ENCODE measurements around the gene CRB1.

Gene CRB1

DNA sequence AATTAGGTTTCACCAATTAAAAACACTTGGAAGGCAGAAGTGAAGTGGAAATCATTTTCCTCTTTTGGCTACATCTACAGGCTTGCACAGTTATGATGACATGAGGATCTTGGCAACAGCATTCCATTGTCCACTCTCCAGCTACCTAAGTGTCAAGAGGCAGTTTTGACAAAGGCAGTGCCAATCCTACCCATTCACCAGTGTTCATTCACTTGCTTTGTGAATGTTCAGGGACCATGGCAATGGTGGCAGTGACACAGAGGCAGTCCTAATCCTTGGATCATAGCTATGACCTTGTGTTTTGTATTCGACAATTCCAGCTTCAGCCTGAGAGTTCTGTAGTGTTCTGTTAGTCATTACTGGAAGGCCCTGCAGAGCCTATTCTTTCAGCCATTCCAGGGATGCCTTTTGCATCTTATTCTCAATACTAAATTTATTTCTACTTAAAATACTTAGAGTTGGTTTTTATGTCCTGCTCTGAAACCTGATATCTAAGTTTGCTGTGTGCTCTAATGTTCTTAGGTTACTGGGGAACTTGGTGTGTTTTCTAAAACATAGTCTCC, 36.7 kb downstream of the CRB1 start:
- DNase-seq = no peak

DNA sequence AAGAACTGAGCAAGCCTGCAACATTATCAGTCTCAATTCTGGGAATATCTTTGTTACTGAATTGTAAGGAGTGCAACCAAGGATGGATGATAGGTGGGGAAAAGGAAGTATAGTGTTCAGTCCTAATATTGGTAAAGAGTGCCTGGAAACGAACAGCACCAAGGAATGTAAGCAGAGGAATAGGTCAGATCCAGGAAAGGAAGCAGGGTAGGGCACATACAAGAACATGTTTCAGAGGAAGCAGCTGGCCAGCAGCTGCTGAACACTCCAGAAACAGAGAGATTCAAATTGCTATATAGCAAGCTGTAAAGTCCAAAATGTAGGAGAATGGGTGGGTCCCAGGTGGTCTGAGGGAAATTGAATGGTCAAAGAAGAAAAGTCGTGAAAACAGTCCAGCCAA, 37.9 kb downstream of the CRB1 start:
- no peak for DNase-seq

DNA sequence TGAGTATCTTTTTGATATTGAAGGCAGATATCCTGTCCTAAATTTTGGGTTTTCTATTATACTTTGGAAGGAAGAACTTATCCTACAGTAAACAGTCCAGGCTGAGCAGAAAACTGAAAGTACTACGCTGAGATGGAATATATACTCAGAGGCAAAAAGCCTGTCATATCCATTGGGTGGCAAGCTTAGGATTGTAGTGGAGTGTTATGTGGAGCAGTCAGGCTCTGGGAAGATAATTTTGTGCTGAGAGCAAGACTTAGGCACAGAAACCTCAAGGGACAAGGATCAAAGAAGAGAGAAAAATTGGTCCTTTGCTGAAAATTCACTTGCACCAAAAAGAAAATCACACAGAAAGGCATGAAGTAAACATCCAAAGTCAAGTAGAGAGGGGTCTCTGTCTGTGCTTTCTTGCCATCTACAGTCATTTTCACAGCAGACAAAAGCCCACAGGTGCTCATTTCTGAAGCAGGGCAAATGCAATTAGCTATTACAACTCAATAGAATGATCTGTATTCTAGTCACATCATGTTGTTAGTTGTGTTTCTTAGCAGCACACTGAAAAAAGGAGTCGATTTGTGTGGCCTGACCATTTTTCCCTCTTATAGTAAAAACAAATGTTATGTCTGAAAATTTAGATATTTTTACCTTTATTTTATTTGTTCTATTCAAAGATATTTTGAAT, 38.5 kb downstream of the CRB1 start:
- no peak for DNase-seq

DNA sequence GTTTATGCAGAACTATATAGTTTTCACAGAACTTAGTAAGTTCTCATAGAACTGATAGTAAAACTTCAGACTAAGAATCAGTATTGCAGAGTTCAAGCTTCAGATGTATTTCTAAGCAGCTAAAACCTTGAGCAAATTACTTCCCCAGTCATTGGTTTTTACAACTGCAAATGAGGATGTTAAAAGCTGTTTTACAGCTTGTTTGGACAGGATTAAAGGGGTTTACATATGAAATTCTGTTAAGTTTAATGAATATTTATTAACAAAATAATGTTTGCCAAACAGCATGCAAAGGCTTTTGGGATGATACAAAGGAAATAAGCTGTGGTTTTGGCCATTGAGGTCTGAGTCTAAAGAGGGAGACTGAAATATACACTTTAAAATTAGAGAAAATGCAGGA, 39.1 kb downstream of the CRB1 start:
- DNase-seq = no peak

DNA sequence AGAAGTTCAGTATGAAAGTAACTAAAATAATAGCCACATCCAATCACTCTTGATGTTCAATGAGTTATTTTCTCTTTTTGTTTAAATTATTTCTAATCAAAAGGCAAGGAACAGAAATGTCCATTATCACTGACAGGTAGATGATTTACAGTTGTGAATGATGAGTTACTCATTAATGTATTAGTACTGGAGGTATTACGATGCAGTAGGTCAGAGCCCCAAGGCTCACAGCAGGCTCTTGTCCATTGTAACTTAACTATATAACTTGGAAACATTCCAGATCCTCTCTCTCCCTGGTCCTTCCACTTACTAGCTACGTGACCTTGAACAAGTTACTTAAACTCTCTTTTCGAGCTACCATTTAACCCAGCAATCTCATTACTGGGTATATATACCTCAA, 39.5 kb downstream of the CRB1 start:
- no peak for DNase-seq

DNA sequence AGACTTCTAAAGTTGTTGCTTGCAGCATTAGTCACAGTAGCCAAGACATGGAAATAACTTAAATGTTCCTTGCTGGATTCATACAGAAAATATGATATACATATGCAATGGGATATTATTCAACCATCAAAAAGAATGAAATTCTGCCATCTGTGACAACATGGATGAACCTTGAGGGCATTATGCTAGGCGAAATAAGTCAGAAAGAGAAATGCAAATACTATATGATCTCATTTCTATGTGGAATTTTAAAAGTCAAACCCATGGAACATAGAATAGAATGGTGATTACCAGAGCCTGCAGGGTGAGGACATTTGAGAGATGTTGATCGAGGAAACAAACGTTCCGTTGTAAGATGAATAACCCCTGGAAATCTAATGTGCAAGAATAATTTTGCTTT, 43.0 kb downstream of the CRB1 start:
- DNase-seq = no peak

DNA sequence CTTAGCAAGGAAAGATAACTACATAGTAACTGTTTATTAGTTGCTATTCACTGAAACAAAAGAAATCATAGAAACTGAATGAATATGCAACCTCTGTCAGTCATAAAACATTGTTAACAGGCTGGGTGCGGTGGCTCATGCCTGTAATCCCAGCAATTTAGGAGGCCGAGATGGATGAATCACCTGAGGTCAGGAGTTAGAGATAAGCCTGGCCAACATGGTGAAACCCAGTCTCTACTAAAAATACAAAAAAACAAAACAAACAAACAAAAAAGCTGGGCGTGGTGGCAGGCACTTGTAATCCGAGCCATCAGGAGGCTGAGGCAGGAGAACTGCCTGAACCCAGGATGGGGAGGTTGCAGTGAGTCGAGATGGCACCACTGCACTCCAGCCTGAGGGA, 44.1 kb downstream of the CRB1 start:
- no peak for DNase-seq

DNA sequence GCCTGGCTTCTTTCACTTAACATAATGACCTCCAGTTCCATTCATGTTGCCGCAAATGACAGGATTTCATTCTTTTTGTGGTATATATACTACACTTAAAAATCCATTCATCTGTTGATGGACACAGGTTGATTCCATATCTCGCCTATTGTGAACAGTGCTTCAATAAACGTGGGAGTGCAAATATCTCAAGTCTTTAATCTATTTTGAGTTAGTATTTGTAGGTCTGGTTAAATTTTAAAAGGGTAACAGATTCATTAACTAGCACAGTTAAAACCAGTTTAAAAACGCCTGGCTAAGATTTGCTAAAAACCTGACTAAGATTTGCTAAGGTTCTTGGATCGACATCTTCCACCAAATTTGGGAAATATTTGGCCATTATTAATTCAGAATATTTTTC, 45.7 kb downstream of the CRB1 start:
- DNase-seq = no peak

DNA sequence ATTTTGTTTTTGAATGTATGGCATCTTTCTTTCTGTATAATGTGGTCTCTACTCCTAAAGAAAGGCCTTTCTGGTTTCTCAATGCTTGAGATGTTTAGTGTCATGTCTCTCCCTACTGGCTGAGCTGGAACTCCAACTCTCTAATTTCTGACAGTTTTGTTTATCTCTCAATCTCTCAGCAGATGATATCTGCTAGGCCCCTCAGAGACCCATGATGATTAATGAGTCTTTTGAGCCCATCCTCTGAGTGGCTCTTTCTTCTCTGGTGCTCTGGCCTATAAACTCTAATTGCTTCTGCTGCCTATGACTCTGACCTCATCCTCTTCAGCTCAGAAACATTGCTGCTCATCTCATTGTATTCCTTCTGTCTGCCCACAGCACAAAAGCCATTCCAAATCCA, 46.6 kb downstream of the CRB1 start:
- DNase-seq = peak; percentile 46

DNA sequence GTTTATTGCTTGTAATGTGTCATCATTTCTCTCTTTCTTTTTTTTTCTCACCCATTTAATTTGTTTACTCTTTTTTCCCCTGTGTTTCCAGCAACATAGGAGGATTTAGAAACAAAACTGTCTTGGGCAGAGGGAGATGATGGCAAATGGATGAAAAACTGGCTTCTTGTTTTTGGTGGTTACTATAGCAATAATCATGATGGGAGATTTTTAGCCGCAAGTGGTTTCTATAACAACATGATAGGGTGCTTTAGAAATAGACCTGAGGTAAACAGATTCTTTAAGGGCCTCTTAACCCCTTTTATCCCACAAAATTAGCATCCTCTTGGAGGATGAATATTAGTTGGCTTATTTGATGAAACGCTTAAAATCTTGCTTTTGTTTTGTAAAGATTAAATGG, 51.6 kb downstream of the CRB1 start:
- DNase-seq = no peak

DNA sequence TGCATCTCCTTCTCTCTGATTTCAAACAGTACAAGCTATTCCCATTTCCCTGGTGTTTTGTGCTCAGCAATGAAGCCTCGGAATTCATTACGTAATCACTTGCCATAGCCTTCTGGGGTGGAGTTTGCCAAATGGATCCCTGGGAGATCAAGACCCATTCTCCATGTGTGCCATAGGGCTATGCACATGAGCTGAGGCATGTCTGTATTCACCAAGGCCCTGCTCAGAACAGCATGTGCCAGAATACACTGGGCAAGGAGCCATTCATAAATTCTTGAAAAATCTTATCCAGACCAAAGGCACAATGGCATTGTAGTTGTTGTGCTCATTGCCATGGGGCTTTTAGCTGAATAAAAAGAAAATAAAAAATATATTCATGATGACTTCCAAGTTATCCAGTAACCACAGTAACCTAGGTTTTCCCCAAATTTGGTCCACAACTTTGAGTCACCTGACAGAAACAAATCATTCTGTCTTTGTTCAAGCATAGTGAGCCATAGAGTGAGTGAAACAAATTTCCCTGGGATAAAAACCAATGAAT, 53.0 kb downstream of the CRB1 start:
- no peak for DNase-seq

DNA sequence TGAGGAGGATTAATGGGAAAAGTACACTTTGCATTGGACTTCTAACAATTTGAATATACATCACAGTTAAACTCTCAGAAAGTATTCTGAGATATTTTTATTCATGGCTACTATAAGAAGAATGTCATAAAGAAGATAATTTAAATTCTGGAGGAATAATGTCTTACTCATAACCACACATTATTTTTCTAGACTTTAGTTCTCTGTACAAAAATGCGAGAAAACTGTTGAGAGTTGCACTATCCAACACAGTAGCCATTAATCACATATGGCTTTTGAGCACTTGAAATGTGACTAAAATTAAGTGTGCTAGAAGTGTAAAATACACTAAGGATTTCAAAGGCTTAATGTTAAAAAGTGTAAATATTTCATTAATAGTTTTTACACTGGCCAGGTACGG, 53.8 kb downstream of the CRB1 start:
- no peak for DNase-seq

DNA sequence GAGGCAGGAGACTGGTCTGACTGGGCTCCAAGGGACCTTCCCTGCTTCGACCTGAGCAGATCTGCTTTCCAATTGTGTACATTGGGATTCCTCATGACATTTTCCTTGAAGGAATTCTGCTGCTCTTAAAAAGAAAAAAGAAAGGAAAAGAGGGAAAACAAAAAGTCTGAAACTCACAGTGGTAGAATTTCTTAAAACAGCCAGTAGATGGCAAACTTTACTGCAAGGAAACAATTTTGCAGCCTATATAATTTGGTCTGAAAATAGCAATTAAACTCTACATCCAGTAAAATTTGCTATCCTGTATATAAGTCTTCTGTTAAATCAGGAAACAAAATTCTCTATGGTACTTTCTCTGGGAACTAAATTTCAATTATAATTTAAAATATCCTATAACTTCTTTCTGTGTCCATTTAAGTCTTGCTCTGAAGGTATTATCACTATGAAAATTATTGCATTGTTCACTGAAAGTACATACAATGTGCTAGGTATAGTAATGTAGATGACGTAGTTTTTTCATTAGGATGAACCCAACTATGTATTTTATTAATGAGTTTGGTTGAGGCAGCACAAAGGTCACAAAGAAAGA, 59.8 kb downstream of the CRB1 start:
- DNase-seq = peak; percentile 12

DNA sequence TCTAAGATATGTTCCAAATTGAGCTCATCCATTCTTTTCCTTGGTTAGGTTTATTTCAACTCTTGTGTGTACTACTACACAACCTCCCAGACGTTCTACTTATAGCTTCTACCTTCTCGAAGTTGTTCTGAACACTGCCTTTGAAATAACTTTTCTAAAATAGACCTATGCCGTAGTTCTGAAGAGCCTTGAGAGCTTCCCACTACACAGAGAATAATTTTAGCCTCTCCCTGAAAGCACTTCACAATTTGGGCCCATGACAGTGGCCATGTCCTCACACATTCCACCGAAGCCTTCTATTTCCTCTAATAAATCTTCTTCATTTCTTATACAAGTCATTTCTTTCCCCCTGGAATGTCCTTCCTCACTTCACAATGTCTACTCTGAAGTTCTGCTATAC, 62.2 kb downstream of the CRB1 start:
- no peak for DNase-seq

DNA sequence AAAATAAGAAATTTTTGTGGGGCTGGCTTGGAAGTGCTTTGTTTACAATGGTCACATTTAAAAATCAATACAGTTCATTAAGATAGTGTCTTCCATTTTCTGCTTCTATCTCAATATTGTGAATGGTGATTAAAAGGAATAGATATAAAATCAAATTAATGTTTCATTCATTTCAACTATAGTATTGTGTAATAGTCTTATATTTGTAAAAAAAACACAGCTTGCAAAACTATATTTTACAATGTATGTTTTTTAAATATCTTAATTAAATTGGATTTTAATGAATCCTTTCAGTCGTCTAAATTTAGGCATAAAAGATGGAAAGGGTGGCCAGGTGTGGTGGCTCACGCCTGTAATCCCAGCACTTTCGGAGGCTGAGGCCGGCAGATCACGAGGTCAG, 63.5 kb downstream of the CRB1 start:
- no peak for DNase-seq

DNA sequence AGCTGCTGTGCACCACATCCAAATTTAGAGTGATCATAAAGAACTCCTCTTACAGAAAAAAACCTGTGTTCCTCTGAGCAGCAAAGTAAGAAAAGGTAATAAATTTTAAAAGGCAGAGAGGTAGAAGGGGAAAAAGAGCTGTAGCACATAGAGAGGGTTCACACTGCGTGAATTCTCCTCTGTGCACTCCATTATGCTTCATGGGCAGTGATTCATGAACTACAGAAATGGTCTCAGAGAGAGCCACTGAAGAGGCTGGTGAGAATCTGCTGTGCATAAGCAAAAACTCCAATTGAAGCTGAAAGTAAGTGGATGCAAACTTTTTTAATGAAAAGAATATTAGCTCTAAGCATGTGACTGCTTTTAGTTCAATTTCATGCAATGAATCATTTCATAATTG, 65.0 kb downstream of the CRB1 start:
- no peak for DNase-seq

DNA sequence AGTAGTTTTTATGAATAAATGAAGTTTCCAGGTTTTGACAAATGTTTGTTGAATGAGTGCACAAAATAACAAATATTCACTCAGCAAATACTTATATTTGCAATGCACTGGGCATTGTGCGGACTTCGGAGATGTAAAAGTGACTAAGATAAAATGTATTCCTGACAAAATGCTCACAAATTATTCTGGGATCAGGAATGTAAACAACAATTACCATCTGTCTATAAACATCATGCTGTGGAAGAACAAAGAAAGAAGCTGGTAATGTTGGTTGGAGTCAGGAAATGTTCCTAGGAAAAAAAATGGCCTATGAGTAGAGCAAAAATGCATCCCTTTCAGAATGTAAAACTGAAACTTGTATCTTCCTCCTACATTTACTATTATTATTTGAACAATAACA, 68.5 kb downstream of the CRB1 start:
- no peak for DNase-seq

DNA sequence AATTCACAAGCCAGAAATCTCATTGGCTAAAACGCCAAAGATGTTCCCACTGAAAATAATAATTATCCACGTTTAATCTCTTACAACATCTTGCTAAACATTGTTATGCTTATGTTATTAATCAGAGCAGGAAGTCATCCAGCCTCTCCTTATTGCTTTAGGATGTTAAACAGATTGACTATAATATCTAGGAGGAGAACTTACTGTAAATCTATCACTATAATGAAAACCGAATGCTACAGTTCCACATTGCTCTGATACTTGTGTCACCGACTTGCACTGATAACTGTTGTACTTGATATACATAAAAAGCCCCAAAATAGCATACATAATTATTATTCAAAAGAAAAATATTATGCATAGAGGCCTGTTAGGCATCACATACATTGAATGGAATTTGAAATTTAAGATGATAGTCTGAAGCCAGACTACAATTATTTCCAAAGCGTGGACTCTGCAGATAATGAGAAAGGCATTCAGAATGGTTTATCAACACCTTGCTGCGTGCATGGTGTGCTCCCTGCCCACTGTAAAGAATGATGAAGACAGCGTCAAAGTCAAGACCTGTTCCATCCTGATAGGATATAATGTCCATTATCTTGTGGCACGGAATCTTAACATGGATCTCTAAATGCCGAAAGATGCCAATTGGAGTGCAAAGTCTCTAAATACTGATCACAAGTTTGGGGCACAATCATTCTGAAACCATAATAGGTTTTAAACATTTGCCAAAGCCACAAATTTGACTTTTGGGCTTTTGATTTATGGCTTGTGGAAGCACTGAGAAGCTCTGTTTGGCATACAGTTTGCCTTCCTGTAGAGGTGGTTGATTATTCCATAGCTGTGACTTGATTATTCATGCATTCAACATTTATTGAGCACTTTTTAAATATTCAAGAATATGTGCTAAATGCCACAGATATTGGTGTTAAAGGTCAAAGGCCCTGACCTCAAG, 71.3 kb downstream of the CRB1 start:
- no peak for DNase-seq

DNA sequence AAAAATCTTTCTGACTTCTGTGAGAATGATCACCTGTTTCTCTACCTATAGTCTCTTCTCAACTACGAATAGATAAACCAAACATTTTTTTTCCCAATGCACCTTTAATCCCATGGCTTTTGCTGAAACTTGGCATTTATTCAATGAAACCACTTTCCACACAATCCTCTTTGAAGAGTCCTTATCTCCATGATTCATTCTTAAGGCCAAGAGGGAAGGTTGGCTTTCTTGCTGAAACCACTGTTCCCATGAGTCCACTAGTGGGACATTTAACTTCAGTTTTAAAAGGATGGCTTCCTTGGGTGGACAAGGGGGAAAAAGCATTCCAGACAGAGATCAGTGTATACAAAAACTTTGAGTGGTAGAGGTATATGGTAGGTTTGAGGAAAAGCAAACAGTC, 73.6 kb downstream of the CRB1 start:
- no peak for DNase-seq

DNA sequence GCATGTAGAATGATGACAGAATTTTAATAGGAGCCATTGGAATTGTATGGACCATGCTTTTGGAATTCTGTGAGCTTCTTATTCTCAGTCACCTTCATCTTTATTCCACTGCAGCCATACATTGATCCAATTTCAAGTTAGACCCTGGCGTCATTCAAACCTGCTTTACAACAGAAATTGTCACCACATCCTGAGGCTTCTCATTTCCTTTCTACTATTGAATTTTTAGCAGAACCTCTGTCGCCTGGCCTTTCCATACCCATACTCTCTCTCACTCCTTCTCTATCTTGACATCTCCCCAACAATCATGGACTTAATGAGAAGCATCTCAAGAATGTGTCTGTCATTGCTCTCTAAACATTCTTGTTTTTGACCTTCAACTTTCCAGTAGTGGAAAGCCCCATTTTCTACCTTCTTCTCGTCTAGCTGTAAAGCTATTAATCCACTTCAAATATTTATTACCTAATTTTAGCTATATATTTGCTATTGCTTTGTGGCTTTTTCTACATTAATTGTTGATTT, 74.1 kb downstream of the CRB1 start:
- no peak for DNase-seq

DNA sequence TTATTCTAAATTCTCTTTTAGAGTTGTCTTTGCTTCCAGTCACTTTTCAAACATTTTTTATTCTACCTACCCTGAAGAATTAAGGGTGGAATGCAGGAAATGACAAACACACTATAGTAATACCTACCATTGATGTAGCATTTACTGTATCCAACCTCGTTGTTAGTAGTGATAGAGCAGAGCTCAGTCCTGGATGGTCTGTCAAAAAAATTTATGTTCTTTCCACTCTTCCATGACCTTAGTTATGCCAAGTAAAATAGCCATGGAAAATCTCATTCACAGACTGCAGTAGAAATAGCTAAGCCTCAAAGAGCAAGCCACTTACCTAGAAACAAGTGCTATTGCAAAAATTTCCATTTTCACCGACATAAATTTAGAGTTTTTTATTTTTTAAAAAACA, 74.6 kb downstream of the CRB1 start:
- DNase-seq = no peak

DNA sequence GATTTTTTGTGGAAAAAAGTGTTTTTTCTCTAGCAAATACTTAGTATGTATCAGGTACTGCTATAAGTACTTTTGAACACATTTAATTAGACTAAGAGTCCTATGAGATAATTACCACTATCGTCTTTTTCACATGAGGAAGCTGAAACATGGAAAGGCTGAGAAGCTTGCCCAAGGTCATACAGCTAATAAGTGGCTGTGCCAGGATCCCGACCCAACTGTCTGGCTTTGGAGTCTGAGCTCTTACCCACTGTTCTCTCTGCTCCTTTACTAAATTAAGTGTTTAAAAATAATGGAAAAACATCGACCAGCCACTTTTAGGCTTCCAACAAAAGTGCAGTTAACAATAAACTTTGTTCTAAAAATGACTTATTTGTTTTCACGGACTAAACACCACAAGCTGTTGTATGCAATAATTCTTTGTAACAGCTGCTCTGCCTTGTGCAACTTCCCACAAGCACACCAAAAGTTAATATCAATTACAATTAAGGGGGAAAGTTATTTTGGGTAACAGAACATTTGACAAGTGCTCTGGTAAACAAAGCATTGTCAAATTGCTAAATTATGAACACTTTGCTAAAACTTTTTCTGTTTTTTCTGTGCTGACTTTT, 75.7 kb downstream of the CRB1 start:
- DNase-seq = peak; percentile 33

All from NCI-H82 (cell line).